Umbilical cord (tissue), 2 donors: Measurements from ENCODE around the gene PUS10. TPM values are rescaled to one million over a fixed set of nuclear protein-coding genes. Genes with fewer than 3 reads are reported as not detected.
"Not testable (repeated sequence)": the region's sequence is repeated elsewhere in the genome, so short reads cannot be mapped to it uniquely, and the experiment has no call there.

Source experiments
- DNase-seq: peaks from one replicate; pipeline ENCODE4 v3.0.0-alpha.2; 2015; ENCODE audit warnings: low spot score
- total RNA-seq: library from RNA; depleted of rRNA; stranded (reverse); fragments of >200 nt; gene quantifications from one replicate; pipeline ENCODE4 v1.2.3, GENCODE V29; 2014; ENCODE audit warnings: low replicate concordance; ENCODE audit not compliant: insufficient read depth

Gene PUS10, protein sequence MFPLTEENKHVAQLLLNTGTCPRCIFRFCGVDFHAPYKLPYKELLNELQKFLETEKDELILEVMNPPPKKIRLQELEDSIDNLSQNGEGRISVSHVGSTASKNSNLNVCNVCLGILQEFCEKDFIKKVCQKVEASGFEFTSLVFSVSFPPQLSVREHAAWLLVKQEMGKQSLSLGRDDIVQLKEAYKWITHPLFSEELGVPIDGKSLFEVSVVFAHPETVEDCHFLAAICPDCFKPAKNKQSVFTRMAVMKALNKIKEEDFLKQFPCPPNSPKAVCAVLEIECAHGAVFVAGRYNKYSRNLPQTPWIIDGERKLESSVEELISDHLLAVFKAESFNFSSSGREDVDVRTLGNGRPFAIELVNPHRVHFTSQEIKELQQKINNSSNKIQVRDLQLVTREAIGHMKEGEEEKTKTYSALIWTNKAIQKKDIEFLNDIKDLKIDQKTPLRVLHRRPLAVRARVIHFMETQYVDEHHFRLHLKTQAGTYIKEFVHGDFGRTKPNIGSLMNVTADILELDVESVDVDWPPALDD
- 27.9 TPM for total RNA-seq

DNA sequence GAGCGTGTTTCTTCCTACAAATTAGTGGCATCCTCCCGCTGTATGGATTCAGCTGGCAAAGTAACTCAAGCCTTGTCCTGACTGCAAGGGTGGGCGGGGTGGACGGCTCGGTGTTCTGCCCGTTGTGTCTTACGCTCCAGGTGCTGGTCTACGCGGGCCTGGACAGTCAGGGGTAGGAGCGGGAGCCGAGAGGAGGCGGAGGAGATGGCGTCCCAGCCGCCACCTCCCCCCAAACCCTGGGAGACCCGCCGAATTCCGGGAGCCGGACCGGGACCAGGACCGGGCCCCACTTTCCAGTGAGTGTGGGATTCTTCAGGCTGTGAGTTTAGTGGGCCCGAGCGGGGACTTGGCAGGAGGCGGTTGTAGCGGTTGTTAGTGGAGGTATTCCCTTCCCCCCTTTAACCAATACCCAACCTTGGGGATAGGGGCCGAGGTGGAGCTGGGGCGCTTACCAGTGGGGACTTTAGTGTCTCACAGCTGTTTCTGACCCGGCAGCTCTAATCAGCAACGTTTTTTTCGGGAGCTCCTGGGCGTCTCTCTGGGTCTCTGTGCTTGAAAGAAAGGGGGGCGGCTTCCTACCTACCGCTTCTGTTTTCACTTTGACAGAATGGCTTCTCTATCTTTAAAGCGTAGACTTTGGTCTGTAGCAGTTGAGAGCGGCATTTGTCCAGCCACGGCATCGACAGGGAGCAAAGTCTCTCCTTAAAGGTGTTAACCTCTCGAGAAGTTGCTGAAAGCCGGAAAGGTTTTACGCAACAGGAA lies at the start of gene PUS10, which contains the start of gene PEX13:
PUS10 (minus strand) TSS at position 700 of the 762 bp plus-strand sequence. CDS start 6,365 bp downstream, outside the sequence.
PEX13 (plus strand) TSS at position 165 of the 762 bp plus-strand sequence; CDS start at position 205, 40 bp downstream.
- DNase-seq = peak; percentile 90

DNA sequence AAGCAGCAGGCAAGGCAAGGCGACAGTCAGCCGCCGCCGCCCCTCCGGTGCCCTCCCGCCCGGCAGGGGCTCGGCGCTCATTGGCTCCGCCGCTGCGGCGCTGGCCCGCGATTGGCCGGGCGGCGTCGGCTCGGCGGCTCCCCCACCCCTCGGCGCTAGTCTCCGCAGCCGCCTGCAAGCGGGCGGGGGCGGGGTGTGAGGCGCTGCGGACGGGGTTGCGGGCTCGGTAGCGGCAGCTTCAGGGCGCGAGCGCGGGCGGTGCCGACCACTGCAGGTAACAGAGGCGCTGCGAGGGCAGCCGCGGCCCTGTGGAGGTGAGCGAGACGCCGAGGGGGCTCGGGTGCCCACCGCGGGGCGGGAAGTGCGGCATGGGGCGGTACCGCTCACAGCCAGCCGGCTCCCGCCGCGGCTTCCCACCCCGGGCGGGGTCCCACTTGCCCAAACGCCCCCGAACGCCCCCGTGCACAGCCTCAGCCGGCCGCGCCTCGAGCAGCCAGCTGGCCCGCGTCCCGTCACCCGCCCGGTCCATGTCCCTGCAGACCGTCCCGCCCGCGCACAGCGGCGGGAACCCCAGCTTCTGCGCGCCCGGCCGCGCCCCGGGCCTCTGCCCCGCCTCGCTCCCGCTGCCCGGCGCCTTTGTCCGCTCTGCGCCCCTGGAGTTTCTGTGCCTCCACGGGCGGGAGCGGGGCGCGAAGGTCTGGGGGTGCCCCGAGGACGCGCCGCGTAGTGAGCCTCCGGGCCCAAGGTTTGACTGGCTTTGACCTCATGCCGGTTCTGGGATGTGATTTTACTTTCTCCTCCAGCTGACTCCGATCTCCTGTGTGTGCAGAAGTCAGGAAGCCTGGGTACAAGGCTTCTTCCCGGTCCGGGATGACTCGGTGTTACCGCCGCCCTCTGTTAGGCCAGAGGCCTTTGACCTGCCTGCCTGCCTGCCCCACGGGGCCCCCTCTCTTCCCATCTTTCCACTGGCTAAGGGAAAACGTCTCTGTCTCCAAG lies 48.0 kb upstream of the PUS10 start, which contains the start of gene SANBR:
SANBR (plus strand) TSS at position 158 of the 996 bp plus-strand sequence. CDS start 4,480 bp downstream, outside the sequence.
- peak; percentile 91 for DNase-seq

DNA sequence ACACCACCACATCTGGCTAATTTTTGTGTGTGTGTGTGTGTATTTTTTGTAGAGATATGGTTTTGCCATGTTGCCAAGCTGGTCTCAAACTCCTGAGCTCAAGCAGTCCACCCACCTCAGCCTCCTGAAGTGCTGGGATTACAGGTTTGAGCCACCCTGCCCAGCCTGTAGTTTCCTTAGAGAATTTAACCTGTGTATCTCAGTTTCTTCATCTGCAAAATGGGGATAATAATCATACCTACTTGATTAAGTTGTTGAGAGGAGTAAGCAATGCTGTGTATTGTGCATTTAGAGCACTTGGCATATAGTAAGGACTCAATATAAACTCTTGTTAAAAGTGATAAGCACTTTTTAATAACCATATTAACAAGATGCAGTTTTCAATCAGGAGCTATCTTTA lies 41.3 kb upstream of the PUS10 start:
- no peak for DNase-seq

DNA sequence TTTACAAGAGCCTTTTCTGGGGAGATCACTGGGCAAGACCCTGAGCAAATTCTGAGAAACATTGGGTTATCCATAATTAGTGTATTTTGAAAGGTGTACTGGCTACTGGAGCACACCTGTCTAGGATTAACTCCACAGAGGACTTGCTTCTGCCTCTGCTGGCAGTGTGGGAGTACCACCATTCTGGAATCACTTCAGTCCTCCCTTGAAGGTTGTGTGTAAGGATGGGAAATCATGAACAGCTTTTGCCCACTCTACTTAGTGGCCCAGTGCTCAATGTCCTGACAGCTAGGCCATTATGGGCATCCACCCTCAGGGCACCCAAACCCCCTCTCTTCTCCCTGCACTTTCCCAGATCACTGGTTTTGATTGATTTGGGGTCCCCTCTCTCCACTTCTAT lies 39.5 kb upstream of the PUS10 start:
- DNase-seq = no peak

DNA sequence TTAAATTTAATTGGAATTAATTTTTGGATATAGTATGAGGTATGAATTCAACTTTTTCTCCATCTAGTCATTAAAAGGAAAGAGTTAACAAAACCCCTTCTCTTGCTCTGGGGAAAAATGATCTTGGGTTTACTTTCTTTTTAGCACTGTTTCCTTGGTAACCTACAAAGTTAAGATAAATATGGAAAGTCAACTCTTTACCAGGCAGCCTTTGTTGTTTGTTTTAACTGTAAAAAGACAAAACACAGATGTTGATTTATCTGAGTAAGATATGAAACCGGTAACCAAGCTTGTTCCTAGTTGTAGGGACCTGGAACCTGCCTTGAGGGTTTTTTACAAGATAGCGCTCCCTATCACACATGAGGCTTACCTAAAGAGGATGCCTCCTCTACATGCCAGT lies 37.5 kb upstream of the PUS10 start:
- peak; percentile 8 for DNase-seq

DNA sequence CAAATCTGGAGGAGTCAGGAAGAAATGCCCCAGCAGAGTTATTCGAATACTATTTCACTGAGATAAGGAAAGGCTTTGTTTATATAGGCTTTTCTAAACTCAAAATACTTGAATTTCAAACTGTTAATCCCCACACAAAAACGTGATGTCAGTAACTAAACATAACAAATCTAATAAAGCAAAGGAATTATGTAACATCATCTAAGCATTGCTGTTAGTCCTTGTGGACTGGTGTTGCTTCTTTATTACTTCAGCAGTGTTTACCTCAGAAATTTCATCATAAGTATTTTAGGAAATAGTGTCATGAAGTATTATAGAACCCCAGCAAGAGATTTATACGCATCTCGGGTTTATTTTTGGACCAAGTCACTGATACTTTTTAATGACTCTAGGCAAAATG lies 27.9 kb upstream of the PUS10 start:
- no peak for DNase-seq

DNA sequence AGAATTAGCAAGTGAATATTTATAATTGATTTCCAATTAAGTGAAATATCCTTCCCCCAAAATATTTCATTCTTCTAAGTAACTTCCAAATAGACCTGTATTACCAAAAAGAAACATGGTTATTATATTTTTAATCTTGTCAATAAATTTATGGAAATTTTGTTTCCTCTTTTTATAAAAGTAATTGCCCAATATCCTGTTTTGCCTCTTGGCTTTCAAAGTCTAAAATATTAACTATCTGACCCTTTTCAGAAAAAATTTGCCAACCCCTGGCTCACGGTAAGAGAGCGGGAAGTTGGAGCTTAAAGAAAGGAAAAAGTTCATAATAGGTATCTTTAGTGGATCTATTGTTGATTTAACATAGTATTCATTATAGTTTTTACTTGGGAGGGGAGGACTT lies 27.2 kb upstream of the PUS10 start:
- DNase-seq = no peak

DNA sequence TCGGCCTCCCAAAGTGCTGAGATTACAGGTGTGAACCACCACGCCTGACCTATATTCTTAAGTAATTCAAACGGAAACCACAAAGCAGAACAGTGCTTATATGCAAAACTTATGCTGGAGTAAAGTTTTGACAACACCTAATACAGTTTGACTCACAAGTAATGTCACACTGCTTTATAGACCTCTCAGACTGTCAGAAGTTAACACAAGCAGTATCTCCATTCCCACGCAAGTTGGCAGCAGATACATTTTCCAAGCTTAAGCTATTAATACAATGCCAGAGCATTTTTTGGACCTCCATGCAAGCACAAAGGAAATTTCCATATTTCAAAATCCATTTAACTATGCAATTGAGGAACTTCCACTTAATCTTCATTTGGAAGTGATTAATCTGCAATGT lies 26.6 kb upstream of the PUS10 start:
- DNase-seq = no peak

DNA sequence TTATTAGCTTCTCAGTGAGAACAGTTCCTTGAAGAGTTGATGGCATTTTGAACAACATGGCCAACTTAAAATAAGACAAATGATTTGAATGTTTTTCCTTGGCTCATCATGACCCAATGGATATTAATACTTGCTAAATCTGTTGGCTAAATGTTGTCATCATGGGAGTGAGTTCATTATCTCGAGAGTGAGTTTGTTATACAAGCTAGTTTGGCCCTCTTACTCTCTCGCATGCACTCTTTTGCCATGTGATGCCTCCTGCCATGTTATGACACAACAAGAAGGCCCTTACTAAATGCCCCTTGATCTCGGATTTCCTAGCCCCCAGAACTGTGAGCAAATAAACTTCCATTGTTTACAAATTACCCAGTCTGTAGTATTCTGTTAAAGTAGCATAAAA lies 24.8 kb upstream of the PUS10 start:
- no peak for DNase-seq

DNA sequence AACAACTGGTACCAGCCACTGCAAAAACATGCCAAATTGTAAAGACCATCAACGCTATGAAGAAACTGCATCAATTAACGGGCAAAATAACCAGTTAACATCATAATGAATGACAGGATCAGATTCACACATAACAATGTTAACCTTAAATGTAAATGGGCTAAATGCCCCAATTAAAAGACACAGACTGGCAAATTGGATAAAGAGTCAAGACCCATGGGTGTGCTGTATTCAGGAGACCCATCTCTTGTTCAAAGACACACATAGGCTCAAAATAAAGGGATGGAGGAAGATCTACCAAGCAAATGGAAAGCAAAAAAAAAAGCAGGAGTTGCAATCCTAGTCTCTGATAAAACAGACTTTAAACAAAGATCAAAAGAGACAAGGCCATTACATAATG lies 18.6 kb upstream of the PUS10 start:
- DNase-seq = not testable (repeated sequence)

DNA sequence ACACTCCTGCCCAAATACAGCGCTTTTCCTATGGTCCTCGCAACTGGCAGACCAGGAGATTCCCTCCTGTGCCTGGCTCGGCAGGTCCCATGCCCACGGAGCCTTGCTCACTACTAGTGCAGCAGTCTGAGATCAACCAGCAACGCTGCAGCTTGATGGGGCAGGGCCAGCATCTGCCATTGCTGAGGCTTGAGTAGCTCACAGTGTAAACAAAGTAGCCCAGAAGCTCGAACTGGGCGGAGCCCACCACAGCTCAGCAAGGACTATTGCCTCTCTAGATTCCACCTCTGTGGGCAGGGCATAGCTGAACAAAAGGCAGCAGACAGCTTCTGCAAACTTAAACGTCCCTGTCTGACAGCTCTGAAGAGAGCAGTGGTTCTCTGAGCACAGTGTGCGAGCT lies 16.5 kb upstream of the PUS10 start:
- not testable (repeated sequence) for DNase-seq

DNA sequence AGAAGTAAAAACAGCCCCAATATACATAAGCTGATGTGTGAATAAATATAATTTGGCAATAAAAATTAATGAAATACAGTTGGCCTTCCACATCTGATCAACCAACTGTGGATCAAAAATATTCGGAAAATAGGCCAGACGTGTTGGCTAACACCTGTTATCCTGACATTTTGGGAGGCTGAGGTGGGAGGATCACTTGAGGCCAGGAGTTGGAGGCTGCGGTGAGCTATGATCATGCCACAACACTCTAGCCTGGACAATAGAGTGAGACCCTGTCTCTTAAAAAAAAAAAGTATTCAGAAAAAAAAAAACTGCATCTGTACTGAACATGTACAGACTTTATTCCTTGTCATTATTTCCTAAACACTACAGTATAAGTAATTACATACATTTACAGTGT lies 11.5 kb upstream of the PUS10 start:
- no peak for DNase-seq

DNA sequence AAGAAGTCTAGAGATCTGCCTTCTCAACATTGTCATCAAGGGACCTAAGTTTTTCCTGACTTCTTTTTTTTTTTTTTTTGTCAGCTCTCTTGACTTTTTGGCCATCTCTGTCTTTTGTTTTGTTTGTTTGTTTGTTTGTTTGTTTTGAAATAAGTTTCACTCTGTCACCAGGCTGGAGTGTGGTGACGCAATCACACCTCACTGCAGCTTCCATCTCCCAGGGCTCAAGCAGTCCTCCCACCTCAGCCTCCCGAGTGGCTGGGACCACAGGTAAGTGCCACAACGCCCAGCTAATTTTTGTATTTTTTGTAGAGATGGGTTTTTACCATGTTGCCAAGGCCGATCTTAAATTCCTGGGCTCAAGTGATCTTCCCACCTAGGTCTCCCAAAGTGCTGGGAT lies 5.6 kb upstream of the PUS10 start:
- no peak for DNase-seq

DNA sequence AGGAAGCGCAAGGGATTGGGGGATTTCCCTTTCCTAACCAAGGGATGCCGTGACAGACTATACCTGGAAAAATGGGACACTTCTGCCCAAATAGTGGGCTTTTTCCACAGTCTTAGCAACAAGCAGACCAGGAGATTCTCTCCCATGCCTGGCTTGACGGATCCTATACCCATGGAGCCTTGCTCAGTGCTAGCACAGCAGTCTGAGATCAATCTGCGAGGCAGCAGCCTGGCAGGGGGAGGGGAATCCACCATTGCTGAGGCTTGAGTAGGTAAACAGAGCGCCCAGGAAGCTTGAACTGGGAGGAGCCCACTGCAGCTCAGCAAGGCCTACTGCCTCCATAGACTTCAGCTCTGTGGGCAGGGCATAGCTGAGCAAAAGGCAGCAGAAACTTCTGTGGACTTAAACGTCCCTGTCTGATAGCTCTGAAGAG lies 3.2 kb upstream of the PUS10 start:
- DNase-seq = no peak

DNA sequence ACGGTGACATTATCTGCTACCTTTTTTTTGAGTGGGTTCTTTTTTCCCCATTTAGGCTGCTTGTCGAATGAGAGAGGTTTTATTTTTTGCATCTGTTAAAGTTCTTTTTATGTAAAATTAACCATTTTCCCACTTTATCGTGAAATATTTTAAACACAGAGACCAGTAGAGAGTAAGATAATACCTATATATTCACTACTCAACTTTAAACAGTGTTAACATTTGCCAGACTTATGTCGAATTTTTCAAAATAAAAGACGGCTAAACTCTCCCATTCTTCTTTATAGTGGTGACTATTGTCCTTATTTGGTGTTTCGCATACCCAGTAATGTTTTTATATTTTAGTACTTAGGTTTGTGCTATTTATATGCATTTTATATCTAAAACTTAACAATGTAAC lies 743 bp upstream of the PUS10 start:
- no peak for DNase-seq

DNA sequence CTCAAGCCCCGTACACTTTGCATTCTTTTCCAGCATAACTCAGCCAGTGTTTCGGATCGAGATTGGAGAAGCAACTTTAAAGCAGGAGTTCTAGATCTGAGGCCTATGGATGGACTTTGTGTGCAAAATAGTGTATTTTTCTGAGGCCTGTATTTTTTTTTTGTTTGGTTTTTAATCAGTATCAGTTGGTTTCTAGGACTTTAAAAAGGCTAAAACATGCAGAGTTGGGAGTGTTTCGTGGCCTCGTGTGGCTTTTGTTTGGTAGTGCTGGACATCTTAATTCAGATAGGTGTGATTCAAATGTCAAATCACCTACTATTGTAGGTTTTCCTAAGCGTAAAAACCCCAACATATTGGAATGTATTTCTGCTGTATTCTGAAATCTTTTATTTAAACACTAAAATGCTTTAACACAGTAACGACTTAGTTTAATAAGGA lies 282 bp upstream of the PUS10 start:
- no peak for DNase-seq

DNA sequence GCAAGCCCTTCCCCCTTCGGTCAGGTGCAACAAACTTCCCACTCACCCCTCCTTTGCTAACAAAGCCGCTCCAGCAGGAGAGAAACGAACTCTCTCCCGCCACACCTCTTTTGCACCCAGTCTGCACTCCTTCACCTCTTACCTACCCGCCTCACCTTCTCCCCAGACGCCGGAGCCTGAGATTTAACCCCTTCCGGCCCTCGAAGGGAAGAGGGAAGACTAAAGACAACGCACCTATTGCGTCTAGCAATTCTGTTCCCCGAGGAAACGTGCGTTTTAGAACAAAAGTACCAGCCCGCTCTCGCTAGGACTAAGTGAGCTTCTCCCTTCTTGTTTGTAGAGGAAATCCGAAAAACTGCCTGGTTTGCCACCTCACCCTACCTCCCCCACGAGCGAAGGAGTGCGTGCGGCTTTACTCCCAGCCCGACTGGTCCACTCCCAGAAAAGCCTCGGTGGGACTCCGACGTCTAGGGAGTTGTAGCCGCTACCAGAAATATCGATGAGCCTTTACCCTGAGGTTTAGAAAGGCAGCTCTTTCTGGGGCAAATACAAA lies 976 bp downstream of the PUS10 start:
- DNase-seq = peak; percentile 91

DNA sequence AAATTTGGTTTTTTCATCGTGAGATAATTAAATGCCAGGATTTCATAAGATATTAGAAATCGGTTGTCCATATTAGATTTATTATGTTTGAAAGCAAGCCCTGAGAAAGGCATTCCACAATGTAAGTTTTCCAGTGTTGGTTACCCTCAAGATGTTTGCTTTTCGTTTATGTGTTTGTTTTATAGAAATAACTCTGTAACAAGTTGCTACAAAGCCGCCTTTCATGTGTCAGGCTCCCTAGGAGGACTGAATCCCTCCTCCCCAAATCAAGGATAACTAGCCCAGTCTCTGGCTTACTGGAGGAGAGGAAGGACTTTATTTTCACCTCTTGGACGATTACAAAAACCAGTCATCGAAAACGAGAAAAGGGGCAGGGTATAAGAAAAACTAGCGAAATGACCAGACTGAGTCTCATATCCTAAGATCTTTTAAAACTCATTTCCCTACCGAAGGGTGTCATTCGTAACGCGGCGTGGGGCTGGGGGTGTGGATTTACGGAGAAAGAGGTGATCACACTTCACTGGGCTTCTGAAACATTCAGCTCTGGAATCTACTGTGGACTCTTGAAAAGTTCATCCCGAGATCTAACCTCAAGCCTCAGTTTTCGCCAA lies 1.6 kb downstream of the PUS10 start:
- DNase-seq = no peak

DNA sequence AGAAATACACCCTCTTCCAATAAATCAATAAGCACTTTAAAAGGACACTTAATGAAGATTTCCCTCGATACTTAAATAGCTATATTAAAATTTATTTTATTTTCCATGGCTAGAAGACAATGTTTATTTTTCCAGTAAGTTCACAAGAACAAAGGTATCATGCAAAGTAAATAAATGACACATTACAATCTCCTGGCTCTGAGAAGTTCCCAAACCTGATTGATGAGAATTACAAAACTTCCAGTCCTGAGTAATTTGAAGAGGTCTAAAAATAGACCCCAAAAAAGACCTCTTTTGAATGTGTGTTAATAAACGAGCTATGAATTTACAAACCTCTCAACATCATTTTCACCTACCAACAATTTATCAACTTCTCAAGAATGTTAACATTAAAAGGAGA lies 2.1 kb downstream of the PUS10 start:
- DNase-seq = no peak

DNA sequence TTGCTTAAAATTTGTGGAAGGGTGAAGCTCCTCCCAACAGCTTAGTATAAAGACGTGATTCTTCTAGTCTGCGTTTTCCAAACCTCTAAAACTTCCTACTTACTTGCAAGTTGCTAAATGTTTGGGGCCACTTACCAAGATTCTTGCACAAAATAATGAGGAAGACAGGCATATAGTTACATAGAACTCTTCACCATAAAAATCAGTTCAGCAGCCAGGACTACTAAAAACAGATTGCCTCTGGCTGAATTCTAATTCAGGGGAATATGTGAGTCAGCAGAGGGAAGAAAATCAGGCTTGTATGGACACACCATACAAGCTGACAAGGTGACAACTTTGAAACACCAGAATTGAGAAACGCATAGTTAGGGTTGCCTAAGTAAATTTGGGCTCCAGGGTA lies 3.3 kb downstream of the PUS10 start:
- DNase-seq = no peak
